Measurements from ENCODE around the gene THAP11.

GRCh38 chr16:67848118-67848517 lies 6.0 kb downstream of the THAP11 start:
- TF ChIP-seq EZH2 (IDR thresholded peaks at IDR 0.05; ENCODE audit: insufficient read depth, poor library complexity, severe bottlenecking) (no peak), EZH2phosphoT487 (IDR thresholded peaks at IDR 0.05; ENCODE audit: insufficient read depth, low read depth) (no peak)

All from GM23248 (cell line).